ENCODE measurements around the gene SCFD2. TPM values are rescaled to one million over a fixed set of nuclear protein-coding genes. Genes with fewer than 3 reads are reported as not detected.

SCFD2 gene
- total RNA-seq, 1 experiment from 2014 or later: 12.4 TPM

DNA sequence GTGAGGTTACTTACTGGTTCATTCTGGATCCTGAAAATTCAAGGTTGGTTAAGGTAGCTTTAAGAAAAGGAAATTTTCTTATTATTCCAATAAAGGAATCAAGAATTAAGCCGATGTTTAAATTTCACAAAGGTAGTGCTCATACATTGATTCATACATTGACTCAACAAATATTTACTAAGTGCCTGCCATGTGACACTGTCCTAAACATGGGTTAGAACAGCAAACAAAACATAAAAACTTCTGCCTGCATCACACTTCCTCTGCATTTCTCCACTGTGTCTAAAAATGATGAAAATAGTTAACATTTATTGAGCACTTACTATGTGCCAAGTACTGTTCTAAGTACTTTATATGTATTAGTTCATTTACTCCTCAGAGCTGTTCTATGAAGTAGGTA is 428.0 kb downstream of the SCFD2 start:
- Mint-ChIP-seq H3K4me3 (no peak overlapping the region), H3K9me3 (peaks cover 10% of the 10 kb centered on the region; the same call in 1 of the 2 replicates), H3K27me3 (ENCODE audit: low read depth) (no peaks in the 10 kb centered on the region), H3K27ac (no peak overlapping the region), H3K36me3 (no peaks in the 10 kb centered on the region), H3K4me1 (peaks cover 19% of the 10 kb centered on the region)
- DNase-seq (ENCODE audit: low spot score) (no peak), ATAC-seq (no peak)
- no peak for TF ChIP-seq GTF2I (CRISPR knock-in tag; conservative IDR thresholded peaks at IDR 0.05)
- no peak for TF ChIP-seq FOXP1 (CRISPR knock-in tag; IDR thresholded peaks at IDR 0.05; ENCODE audit: borderline replicate concordance)
- TF ChIP-seq, protein P1, sequence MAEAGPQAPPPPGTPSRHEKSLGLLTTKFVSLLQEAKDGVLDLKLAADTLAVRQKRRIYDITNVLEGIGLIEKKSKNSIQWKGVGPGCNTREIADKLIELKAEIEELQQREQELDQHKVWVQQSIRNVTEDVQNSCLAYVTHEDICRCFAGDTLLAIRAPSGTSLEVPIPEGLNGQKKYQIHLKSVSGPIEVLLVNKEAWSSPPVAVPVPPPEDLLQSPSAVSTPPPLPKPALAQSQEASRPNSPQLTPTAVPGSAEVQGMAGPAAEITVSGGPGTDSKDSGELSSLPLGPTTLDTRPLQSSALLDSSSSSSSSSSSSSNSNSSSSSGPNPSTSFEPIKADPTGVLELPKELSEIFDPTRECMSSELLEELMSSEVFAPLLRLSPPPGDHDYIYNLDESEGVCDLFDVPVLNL (CRISPR knock-in tag; IDR thresholded peaks at IDR 0.05; ENCODE audit: borderline replicate concordance, low read depth): no peak
- TF ChIP-seq, protein P2, sequence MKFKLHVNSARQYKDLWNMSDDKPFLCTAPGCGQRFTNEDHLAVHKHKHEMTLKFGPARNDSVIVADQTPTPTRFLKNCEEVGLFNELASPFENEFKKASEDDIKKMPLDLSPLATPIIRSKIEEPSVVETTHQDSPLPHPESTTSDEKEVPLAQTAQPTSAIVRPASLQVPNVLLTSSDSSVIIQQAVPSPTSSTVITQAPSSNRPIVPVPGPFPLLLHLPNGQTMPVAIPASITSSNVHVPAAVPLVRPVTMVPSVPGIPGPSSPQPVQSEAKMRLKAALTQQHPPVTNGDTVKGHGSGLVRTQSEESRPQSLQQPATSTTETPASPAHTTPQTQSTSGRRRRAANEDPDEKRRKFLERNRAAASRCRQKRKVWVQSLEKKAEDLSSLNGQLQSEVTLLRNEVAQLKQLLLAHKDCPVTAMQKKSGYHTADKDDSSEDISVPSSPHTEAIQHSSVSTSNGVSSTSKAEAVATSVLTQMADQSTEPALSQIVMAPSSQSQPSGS (CRISPR knock-in tag; IDR thresholded peaks at IDR 0.05; ENCODE audit: borderline replicate concordance, low read depth): no peak
- no peak for TF ChIP-seq TEAD1 (CRISPR knock-in tag; IDR thresholded peaks at IDR 0.05)
- TF ChIP-seq, protein P3, sequence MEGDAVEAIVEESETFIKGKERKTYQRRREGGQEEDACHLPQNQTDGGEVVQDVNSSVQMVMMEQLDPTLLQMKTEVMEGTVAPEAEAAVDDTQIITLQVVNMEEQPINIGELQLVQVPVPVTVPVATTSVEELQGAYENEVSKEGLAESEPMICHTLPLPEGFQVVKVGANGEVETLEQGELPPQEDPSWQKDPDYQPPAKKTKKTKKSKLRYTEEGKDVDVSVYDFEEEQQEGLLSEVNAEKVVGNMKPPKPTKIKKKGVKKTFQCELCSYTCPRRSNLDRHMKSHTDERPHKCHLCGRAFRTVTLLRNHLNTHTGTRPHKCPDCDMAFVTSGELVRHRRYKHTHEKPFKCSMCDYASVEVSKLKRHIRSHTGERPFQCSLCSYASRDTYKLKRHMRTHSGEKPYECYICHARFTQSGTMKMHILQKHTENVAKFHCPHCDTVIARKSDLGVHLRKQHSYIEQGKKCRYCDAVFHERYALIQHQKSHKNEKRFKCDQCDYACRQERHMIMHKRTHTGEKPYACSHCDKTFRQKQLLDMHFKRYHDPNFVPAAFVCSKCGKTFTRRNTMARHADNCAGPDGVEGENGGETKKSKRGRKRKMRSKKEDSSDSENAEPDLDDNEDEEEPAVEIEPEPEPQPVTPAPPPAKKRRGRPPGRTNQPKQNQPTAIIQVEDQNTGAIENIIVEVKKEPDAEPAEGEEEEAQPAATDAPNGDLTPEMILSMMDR (IDR thresholded peaks at IDR 0.05): no peak
- TF ChIP-seq NR2C2 (CRISPR knock-in tag; IDR thresholded peaks at IDR 0.05): no peak
- TF ChIP-seq ZNF423 (CRISPR knock-in tag; IDR thresholded peaks at IDR 0.05): no peak
- TF ChIP-seq, protein P4, sequence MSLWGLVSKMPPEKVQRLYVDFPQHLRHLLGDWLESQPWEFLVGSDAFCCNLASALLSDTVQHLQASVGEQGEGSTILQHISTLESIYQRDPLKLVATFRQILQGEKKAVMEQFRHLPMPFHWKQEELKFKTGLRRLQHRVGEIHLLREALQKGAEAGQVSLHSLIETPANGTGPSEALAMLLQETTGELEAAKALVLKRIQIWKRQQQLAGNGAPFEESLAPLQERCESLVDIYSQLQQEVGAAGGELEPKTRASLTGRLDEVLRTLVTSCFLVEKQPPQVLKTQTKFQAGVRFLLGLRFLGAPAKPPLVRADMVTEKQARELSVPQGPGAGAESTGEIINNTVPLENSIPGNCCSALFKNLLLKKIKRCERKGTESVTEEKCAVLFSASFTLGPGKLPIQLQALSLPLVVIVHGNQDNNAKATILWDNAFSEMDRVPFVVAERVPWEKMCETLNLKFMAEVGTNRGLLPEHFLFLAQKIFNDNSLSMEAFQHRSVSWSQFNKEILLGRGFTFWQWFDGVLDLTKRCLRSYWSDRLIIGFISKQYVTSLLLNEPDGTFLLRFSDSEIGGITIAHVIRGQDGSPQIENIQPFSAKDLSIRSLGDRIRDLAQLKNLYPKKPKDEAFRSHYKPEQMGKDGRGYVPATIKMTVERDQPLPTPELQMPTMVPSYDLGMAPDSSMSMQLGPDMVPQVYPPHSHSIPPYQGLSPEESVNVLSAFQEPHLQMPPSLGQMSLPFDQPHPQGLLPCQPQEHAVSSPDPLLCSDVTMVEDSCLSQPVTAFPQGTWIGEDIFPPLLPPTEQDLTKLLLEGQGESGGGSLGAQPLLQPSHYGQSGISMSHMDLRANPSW (CRISPR knock-in tag; conservative IDR thresholded peaks at IDR 0.05; ENCODE audit: low read depth): no peak
- no peak for TF ChIP-seq EMX1 (CRISPR knock-in tag; IDR thresholded peaks at IDR 0.05)
- TF ChIP-seq, protein P5, sequence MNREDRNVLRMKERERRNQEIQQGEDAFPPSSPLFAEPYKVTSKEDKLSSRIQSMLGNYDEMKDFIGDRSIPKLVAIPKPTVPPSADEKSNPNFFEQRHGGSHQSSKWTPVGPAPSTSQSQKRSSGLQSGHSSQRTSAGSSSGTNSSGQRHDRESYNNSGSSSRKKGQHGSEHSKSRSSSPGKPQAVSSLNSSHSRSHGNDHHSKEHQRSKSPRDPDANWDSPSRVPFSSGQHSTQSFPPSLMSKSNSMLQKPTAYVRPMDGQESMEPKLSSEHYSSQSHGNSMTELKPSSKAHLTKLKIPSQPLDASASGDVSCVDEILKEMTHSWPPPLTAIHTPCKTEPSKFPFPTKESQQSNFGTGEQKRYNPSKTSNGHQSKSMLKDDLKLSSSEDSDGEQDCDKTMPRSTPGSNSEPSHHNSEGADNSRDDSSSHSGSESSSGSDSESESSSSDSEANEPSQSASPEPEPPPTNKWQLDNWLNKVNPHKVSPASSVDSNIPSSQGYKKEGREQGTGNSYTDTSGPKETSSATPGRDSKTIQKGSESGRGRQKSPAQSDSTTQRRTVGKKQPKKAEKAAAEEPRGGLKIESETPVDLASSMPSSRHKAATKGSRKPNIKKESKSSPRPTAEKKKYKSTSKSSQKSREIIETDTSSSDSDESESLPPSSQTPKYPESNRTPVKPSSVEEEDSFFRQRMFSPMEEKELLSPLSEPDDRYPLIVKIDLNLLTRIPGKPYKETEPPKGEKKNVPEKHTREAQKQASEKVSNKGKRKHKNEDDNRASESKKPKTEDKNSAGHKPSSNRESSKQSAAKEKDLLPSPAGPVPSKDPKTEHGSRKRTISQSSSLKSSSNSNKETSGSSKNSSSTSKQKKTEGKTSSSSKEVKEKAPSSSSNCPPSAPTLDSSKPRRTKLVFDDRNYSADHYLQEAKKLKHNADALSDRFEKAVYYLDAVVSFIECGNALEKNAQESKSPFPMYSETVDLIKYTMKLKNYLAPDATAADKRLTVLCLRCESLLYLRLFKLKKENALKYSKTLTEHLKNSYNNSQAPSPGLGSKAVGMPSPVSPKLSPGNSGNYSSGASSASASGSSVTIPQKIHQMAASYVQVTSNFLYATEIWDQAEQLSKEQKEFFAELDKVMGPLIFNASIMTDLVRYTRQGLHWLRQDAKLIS (CRISPR knock-in tag; IDR thresholded peaks at IDR 0.05; ENCODE audit: borderline replicate concordance): no peak
- no peak for TF ChIP-seq GRHL2 (CRISPR knock-in tag; IDR thresholded peaks at IDR 0.05; ENCODE audit: insufficient replicate concordance, severe bottlenecking)
- no peak for TF ChIP-seq NFYB (CRISPR knock-in tag; conservative IDR thresholded peaks at IDR 0.05; ENCODE audit: low read depth)
- TF ChIP-seq, protein P6, sequence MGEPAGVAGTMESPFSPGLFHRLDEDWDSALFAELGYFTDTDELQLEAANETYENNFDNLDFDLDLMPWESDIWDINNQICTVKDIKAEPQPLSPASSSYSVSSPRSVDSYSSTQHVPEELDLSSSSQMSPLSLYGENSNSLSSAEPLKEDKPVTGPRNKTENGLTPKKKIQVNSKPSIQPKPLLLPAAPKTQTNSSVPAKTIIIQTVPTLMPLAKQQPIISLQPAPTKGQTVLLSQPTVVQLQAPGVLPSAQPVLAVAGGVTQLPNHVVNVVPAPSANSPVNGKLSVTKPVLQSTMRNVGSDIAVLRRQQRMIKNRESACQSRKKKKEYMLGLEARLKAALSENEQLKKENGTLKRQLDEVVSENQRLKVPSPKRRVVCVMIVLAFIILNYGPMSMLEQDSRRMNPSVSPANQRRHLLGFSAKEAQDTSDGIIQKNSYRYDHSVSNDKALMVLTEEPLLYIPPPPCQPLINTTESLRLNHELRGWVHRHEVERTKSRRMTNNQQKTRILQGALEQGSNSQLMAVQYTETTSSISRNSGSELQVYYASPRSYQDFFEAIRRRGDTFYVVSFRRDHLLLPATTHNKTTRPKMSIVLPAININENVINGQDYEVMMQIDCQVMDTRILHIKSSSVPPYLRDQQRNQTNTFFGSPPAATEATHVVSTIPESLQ (CRISPR knock-in tag; IDR thresholded peaks at IDR 0.05): no peak
- no peak for TF ChIP-seq NR3C1 (CRISPR knock-in tag; conservative IDR thresholded peaks at IDR 0.05; ENCODE audit: low read depth)
- no peak for TF ChIP-seq TP53 (CRISPR knock-in tag; IDR thresholded peaks at IDR 0.05)
- POLR2A ChIA-PET: interaction anchor here (0.6 kb wide), 1 partner anchor 216 kb away, joined by 3 read pairs; no protein-coding TSS in a partner anchor
- CTCF ChIA-PET: no interaction called here

Measured in WTC11 (cell line).